Mesenteric fat pad (tissue), 1 donor: ENCODE measurements around the gene ZNF618. TPM values are rescaled to one million over a fixed set of nuclear protein-coding genes. Genes with fewer than 3 reads are reported as not detected.
A peak's percentile ranks its signal among the peaks of the same experiment; 100 is the strongest.

ENCODE experiments used
- DNase-seq: peaks from one replicate; pipeline ENCODE4 v3.0.0-alpha.2; 2020; ENCODE audit warnings: low spot score
- total RNA-seq: library from RNA; stranded (reverse); fragmentation: NEBNext Ultra II Directional; extraction: Animal tissue kit (Norgen Biotek cat#: 25700); gene quantifications from one replicate; pipeline ENCODE4 v1.2.1, GENCODE V29; 2021
- donor health status: DM: yes; HTN: yes; CAD: no.

The ZNF618 gene
- total RNA-seq, 1 donor from 2014 or later = 8.2 TPM

DNA sequence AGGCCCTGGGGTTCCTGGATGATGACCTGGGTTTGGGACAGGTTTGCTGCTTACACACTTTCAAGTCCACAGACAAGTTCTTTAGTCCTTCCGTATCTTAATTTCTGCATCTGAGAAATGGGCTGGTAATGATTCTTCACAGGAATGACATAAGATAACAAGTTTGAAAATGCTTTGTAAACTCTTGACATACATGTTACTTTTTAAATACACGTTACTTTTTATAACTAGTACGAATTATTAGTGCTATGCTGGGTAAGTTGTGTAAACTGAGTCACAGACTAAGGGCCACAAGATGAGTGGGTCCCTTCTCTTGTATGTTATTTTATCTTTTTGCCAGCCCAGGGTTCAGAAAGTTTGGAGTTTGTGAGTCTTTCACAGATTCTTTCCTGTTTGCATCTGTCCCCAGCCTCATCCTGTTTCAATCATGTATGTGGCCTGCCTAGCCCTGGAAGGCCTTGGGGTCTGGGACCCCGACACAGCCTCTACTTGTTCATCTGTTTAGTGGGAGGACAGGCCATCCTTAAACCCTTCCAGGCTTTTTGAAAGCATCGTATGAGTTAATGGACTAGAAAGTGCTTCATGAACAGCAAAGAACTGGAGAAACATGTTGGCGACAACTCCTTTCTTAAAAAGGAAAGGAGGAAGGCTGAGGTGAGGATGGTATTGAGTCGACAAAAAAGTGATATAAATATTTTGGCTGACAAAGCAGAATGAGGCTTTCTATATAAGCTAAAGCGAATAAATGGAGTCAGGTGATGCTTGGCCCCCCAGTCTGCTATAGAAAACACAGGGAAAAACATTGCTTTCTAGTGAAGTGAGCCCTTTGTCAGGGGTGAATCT lies 9.3 kb downstream of the ZNF618 start:
- no peak for DNase-seq

DNA sequence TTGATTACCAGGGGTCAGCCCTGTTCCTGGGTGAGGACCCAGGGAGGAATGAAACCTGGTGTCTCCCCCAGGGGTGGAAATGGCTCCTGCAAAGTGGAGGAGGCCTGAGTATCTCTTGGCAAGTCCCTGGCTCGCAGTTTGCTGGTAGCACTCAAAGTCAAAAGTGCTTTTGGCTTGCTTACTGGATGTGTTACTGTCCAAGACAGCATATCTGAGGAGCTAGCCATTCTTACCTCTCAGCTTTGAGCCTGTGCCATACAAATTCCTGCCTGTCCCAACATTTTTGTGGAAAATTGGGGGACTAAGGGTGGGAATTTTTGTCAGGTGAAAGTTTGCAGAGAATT lies 9.9 kb downstream of the ZNF618 start:
- DNase-seq = no peak

DNA sequence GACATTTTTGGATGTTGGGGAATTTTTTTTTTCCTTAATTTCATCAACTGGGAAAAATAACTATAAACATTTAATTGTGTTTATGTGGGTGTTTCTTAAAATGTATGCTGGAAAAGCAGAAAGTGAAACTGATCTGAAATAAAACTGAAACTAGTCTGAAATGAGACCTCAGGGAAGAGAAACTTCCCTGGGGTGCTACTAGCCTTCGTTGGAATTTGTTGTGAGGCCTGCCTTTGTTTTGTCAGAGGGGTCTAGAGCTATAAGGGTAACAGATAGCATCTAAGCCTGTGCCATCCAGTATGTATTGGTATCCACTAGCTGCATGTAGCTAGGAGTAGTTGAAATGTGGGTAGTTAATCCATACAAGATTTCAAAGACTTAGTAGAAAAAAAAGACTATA lies 10.4 kb downstream of the ZNF618 start:
- no peak for DNase-seq

DNA sequence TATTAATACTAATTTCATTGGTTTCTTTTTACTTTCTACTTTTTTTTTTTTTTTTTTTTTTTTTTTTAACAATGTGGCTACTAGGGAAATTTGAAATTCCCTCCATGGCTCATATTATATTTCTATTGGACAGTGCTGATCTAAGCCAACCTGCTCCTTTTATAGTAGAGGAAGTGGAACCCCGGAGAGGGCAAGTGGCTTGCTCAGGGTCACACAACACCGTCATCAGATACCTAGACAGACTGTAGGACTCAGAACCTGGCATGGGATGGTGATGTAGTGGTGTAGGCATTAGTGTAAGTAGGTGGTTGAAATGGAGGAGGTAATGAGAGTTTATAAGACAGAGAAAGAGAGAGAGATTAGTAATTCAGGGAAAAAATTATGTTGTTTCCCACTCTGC lies 10.8 kb downstream of the ZNF618 start:
- DNase-seq = no peak

DNA sequence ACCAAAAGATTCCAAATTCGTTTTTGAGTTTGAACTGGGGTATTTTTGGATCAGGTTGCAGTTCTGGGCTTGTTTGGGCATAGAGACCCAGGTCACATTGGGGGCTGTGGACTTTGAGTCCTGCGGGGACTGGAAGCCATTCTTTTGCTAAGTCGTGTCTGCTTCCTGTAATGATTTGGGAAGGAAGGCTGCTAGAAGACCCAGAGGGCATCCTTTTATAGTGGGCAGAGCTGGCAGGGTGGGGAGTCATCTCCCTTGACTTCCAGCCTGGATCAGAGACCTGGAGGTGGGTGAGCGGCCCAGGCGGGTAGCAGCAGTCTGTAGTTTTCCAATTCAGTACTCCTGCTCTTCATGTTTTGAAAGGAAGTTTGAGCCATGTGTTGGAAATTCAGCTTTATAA lies 11.3 kb downstream of the ZNF618 start:
- DNase-seq = no peak

DNA sequence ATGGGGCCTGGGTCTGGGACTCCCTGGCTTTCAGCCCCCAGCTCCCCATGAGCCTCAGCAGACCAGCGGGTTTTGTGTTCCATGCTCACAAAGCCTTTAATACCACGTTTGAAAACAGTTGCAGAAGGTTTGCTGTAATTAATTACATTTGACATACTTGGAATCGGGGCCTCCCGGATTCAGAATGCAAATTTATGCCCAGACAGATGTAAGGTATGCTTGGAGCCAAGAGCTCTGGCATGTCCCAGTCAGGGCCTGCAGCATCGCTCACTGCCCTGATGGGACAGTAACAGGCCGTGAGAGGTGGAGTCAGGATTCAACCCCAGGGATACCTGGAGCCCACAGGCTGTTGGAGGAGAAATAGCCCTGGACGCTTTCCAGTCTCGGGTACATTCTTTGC lies 12.2 kb downstream of the ZNF618 start:
- no peak for DNase-seq

DNA sequence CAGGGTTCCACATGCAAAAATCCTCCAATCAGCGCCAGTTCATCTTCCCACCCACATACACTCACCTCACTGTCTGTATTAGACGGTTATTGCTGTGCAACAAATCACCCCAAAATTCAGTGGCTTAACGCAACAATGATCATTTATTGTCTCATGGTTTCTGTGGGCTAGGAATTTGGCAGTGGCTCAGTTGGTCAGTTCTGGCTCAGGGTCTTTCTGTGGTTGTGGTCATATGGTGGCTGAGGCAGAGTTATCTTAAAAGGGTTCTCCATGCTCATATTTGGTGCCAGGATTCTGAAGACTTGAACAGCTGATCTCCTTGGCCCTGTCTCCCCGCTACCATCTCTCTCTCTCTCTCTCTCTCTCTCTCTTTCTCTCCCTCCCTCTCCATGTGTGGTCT lies 12.9 kb downstream of the ZNF618 start:
- DNase-seq = no peak

DNA sequence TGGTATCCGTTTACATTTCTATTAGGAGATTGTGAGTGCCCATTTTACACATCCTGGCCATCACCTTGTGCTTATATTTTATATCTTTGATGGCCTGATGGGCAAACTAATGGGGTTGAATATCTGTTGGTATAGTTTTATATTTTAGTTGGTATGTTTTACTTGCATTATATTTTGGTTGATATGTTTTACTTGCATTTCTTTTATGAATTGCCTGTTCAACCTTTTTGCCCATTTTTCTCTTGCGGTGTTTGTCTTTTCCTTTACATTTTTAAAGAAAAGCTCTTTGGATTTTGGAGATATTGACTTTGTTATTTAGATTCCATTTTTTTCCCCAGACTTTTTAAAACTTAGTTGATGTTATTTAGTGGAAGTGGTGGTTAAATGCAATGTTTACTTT lies 14.6 kb downstream of the ZNF618 start:
- no peak for DNase-seq

DNA sequence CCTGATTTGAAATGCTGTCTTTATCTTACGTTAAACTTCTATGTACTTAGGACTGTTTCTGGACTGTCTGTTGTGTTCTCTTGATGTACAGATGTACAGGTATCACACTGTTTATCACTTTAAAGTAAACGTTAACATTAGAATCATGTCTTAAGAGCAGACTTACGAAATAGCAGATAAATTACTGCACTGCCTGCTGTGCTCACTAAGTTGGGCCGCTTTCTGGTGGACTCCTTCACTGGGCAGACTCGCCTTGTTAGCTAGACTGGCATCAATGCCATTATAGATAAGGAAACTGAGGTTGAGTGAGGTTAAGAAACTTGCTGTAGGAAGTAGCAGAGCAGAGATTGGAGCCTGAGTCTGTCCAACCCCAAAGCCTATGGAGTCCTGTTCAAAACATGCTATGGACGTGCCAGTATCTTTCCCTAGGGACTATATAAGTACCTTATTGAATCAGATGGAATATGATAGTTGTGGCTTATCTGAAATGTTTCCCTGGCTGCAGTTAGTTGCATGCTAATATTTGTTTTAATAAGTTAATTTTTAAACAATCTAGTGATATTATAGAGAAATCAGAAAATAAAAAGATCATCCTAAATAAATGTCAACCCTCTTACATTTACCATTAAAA lies 16.9 kb downstream of the ZNF618 start:
- DNase-seq = no peak

DNA sequence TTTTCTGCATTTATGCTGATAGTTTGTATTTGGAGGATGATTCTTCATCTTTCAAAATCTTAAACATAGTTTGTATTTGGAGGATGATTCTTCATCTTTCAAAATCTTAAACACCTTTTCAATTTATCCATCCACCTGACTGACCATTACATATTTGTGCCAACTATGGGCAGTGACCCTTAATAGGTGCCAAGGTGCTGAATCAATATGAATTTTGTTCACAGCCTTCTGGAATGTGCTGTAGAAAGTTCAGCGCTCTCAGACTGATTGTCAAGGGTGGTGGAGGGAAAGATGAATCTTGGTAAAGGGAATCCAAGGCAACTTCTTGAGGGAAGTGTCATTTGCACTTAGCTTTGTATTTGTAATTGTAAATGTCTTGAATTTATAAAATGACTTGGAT lies 18.1 kb downstream of the ZNF618 start:
- no peak for DNase-seq

DNA sequence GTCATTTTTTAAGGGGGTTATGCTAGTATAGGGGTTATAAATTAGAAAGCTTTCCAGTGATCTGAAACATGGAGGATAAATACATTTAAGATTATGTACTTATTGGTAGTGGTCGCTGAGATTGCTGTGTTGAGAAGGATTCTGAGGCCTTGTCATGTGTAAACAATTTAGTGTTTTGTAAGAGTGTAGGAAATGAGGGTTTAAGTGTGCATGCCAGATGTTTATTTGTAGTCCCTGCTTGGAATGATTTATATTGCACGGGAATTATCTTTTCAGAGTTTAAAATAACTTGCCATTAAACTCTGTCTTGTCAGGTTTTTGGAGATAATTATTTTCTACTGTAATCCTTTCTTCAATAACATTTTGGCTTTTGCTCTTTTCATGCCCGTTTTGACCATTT lies 19.4 kb downstream of the ZNF618 start:
- no peak for DNase-seq

DNA sequence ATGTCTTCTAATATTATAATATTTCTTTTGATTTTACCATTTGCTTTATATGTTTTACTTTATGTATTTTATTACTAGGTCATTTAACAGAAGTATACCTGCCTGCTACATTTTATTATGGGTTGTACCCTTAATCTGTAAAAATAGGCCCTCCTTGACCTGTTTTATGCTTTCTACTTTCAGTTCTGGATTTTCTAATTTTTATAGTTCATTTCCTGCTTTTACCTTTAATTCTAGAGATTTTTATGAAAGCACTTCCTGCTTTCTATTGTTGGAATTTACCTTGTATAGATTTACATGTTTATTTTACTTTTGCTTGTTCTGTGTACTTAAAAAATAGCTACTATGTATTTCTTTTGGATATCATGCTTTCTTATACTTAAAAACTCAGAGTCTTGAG lies 20.6 kb downstream of the ZNF618 start:
- DNase-seq = no peak

DNA sequence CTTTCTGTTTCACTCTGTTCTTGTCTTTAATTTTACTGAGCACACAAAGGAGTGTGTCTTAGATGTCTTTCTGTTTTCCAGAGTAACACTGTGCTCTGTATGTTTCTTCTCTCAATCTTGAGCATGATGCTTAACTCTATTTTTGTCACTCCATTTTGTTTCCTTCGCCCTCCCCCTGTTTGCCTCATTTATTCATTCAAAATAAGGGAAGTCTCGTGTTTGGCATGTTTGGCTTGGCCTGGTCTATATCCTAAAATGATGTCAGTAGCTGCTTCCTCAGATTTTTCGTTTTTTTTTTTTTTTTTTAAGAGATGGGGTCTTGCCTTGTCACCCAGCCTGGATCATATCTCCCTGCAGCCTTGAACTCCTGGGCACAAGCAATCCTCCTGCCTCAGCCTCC lies 22.0 kb downstream of the ZNF618 start:
- no peak for DNase-seq

DNA sequence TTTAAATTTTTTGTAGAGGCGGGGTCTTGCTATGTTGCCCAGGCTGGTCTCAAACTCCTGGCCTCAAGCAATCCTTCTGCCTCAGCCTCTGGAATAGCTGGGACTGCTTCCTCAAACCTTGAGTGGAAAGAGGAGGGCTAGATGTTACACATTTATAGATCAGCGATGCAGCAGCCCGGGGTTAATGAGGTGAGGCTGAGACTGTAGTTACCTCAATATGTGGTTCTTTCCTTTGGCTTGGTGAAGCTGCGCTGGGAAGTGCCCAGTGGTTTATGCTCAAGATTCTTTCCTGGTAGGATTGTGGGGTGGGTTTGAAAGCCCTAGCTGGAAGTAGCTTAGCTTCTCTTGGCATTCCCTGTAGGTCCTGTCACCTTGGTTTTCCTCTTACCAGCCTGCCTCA lies 22.5 kb downstream of the ZNF618 start:
- peak; percentile 14 for DNase-seq

DNA sequence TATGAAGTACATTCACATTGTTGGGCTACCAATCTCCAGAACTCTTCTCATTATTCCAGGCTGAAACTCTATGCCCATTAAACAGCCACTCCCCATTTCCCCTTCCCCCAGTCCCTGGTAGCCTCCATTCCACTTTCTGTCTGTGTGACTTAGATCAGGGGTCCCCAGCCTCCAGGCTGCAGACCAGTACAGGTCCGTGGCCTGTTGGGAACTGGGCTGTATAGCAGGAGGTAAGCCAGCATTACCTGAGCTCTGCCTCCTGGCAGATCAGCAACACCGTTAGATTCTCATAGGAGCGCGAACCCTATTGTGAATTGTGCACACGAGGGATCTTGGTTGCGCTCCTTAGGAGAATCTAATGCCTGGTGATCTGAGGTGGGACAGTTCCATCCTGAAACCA lies 23.1 kb downstream of the ZNF618 start:
- DNase-seq = peak; percentile 67

DNA sequence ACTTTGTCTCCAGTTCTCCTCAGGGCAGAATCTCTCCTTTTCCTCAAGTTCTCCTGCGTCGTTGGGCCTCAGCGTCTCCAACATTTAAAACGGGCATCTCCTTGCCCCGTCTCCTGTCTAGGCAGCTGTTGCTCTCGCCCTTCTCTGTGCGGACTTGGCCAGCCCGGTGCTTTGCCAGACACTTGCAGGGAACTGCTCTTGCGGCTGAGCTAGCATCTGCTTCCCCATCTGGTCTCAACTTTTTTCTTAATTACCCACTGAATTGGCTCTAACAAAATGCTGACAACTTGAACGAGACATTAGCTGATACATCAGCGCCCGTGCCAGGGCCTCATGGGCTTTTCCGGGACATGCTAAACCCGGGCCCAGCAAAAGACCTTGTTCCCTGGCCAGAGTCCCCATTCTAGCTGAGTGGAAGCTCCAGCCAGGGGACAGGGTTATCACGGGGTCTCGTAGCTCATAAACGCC lies 25.1 kb downstream of the ZNF618 start:
- peak; percentile 77 for DNase-seq

DNA sequence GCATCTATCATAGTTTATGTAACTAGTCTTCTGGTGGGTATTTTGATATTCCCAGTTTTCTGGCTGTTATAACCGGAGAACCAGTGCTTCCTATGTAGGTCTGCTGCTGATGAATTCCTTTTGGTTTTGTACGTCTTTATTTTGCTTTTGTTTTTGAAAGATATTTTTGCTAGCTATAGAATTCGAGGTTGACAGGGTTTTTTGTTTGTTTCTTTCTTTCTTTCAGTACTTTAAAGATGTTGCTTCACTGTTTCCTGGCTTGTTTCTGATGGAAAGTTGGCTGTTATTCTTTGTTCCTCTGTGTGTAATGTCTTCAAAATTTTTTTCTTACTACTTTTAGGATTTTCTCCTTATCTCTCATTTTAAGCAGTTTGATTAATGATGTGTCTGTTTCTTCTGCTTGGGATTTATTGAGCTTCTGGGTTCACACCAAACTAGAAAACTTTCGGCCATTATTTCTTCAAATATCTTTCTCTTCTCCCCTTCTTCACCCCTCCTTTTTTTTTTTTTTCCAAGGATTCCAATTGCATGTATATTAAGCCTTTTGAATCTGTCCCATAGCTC lies 27.5 kb downstream of the ZNF618 start:
- no peak for DNase-seq

DNA sequence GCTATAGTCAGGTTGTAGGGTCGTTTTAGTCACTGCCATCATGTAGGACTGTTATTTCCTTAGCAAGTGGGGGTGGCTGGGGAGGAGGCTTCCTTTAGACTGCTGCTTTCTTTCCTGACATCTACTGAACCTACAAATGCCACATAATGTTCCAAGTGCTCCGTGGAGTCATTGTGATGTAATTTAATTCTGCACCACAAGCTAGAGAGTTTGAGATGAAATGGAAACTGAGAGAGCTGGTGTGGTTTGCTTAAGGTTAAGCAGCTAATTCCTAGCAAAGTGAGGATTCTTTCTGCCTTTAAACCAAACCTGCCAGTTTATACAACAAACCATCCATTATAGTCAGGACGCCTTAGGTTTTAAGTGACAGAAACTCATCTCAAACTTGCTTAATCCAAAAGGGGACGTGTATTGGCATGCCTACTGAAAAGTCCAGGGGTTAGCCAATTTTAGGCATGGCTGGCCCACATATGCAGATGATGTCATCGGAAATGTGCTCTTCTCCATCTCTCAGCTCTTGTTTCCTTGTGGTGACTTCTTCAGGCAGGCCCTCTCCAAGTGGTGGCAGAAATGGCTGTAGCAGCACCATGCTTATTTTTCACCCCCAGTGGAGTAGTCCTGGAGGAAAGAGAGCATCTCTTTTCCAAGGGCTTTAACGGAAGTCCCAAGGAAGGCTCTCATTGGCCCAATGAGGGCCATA lies 30.5 kb downstream of the ZNF618 start:
- DNase-seq = no peak

DNA sequence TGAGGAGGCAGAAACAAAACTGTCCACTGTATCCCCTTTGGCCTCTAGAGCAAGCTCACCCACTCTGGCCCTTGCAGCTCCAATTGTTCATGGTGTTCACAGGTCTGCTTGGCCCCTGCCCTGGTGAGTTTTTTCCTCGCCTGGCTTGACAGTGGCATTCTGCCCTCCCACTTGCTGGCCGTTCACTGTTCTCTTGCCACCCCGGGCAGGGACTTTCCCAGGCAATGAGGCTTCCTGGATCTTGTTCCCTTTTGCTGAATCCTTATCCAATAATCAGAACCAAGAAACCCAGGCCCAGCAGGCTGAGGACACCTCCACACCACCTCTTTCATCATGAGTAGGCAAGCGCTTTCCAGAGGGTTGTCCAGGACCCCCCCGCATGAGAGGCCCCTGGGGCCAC lies 31.2 kb downstream of the ZNF618 start:
- DNase-seq = no peak

DNA sequence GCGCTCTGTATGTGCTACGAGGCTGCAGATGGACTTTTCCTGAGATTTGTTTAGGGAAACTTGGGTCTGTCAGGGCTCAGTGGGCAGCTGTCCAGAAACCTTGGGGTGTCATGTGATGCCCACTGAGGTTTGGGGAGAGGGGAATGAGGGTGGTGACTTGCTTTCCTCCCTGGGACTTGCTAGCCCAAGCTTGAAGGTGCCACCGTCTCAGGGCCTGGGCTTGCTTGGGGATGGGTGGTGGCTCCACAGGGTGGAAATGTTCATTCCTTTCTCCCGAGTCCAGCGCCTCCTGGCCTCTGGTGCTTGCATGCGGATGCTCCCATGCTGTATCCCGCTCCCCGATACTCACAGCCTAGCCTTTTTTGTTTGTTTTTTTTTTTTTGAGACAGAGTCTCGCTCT lies 33.3 kb downstream of the ZNF618 start:
- no peak for DNase-seq

DNA sequence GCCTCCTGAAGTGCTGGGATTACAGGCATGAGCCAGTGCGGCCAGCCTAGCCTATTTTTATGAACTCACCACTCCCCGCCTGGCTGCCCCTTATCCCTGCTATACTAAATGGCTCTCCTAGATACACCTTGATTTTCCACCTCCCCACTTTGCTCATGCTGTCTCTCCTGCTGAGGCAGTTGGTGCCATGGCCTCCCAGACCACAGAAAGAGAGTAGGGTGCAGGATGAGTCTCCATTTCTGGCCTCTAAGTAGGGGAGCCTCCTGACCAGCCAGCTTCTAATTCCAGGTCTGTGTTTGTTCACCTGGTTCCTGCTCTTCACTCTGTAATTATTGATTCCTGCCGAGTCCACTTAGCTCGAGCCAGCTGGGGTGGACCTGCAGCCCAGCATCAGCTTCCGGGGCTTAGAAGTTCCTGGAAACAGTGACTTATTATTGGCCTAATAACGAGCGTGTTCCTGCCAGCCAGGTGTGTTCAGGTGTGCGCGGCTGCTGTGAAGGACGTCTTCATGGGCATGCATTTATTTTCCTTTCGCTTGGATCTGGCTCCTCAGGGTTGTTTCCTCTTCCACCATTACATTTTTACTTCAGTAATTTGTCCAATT lies 34.0 kb downstream of the ZNF618 start:
- DNase-seq = no peak
